ENCODE data around the gene ST6GALNAC2.
"Not testable (repeated sequence)": the region's sequence is repeated elsewhere in the genome, so short reads cannot be mapped to it uniquely, and the experiment has no call there.

The ST6GALNAC2 gene

DNA sequence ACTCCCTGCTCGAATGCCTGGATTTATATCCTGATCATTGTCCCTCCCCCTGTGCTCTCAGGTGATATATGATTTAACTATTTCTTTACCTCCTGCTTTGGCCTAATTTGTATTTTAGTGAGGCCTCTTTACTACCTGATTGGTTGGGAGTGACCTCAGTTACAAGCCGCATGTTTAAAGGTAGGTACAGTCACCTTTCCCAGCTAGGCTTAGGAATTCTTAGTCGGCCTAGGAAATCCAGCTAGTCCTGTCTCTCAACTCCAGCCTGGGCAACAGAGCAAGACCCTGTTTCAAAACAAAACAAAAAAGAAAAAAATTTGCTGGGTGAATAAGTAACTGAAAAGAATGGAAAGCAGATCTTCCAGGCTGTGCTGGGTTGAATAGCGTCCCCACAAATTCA lies 26.8 kb upstream of the ST6GALNAC2 start:
- H3K4me3 ChIP-seq (ENCODE audit: low read depth, low read length), result no peak overlapping the region
- no peak for TF ChIP-seq CTCF (IDR thresholded peaks at IDR 0.05; ENCODE audit: low read depth, low read length)

GRCh38 chr17:76611758-76612157 lies 26.1 kb upstream of the ST6GALNAC2 start:
- no peak for TF ChIP-seq CTCF (IDR thresholded peaks at IDR 0.05; ENCODE audit: low read depth, low read length)
- no peak overlapping the region for H3K4me3 ChIP-seq (ENCODE audit: low read depth, low read length)

- H3K4me3 ChIP-seq (ENCODE audit: low read depth, low read length), result not testable (repeated sequence)
Observed at GRCh38 chr17:76611080-76611749, 25.6 kb upstream of the ST6GALNAC2 start.

- H3K4me3 ChIP-seq (ENCODE audit: low read depth, low read length), result not testable (repeated sequence)
Observed at GRCh38 chr17:76606685-76607084, 21.0 kb upstream of the ST6GALNAC2 start.

DNA sequence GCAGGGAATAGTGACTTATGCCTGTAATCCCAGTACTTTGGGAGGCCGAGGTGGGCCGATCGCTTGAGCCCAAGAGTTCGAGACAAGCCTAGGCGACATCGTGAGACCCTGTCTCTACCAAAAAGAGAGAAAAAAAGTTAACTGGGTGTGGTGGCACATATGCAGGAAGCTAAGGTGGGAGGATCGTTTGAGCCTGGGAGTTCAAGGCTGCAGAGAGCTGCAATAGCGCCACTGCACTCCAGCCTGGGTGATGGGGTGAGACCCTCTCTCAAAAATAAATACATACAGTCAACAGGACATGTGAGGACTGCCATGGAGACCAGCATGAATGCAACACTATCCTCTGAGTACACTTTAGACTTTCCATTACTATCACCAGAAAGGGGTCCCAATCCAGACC lies 15.4 kb upstream of the ST6GALNAC2 start:
- no peak for TF ChIP-seq CTCF (IDR thresholded peaks at IDR 0.05; ENCODE audit: low read depth, low read length)
- H3K4me3 ChIP-seq (ENCODE audit: low read depth, low read length), result no peak overlapping the region

DNA sequence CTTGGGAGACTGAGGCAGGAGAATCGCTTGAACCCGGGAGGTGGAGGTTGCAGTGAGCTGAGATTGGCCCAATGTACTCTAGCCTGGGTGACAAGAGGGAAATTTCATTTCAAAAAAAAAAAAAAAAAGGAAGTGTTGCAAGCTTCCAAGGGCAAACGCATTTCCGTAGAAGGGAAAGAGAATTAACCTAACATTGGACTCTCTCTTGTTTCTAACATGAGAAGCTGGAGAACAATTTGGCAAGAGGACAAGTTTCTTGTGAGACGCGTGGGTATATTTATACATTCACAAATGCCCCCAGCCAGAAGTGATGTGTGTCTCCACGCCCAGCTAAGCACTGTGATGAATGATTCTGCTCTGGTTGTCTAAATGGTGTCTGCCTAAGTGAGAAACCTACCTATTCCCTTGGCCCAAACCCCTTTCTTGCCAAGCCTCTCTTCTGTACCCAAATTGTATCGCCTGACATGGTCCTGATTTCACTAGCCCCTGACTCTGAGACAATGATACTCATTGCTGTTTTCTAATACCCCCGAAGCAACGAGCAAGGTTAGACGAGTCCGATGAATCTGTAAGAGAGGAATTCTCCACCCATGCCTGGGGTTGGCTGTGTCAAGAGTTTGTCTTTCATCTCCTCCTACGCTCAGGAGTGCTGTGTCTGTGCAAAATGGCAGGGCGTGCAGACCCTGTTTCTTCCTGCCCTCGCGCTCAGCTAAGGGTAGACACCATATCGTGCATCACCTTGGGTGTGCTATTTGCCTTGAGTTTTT lies 14.2 kb upstream of the ST6GALNAC2 start:
- H3K4me3 ChIP-seq (ENCODE audit: low read depth, low read length), result no peak overlapping the region
- TF ChIP-seq CTCF (IDR thresholded peaks at IDR 0.05; ENCODE audit: low read depth, low read length), result no peak

- H3K4me3 ChIP-seq (ENCODE audit: low read depth, low read length), result no peak overlapping the region
- TF ChIP-seq CTCF (IDR thresholded peaks at IDR 0.05; ENCODE audit: low read depth, low read length), result no peak
Observed at GRCh38 chr17:76598004-76598439, 12.4 kb upstream of the ST6GALNAC2 start.

DNA sequence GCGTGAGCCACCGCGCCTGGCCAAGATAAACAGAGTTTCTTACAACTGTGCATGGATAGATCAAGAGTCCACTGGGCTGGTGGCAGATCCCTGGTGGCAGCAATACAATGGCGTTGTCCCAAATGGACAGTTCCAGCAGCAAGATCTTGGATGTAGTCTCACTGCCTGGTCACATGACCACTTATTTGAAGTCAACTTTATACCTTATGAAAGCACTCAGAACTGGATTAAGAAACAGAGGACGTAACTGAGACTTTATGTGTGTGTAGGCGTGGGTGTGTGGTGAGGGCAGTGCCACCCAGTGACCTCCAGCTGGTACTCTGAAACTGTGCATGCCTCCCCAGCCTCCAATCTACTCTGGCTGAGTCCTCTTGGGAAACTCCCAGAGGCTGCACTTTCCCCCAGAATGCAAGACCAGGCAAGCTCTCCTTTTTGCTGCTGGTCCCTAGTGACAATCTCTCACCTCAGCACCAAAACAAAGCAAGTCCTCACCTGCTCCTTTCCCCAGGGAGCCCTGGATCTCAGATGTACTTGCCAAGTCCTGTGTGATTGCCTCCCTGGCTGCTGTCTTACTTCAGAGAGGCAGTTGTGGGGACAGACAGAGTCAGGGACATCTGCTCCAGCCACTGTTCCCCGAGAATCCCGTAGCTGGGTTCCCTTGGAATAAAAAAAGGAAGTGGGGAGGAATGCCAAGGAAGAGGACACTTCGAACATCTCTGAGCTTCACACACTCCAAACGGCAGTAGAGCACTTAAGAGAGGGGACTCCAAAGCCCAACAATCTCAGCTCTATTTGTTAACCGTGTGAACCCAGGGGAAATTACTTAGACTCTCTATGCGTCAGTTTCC lies 11.7 kb upstream of the ST6GALNAC2 start:
- TF ChIP-seq CTCF (IDR thresholded peaks at IDR 0.05; ENCODE audit: low read depth, low read length), result no peak
- H3K4me3 ChIP-seq (ENCODE audit: low read depth, low read length), result no peak overlapping the region
